DMS53 treated with DMSO at 0.1 percent for 48 hours (cell line): ENCODE measurements around the gene PRM3.

Source experiments
- DNase-seq: peaks from one replicate; lab custom pipeline; 2025; ENCODE audit not compliant: unreplicated experiment; lab: John Stamatoyannopoulos, UW

Gene PRM3

DNA sequence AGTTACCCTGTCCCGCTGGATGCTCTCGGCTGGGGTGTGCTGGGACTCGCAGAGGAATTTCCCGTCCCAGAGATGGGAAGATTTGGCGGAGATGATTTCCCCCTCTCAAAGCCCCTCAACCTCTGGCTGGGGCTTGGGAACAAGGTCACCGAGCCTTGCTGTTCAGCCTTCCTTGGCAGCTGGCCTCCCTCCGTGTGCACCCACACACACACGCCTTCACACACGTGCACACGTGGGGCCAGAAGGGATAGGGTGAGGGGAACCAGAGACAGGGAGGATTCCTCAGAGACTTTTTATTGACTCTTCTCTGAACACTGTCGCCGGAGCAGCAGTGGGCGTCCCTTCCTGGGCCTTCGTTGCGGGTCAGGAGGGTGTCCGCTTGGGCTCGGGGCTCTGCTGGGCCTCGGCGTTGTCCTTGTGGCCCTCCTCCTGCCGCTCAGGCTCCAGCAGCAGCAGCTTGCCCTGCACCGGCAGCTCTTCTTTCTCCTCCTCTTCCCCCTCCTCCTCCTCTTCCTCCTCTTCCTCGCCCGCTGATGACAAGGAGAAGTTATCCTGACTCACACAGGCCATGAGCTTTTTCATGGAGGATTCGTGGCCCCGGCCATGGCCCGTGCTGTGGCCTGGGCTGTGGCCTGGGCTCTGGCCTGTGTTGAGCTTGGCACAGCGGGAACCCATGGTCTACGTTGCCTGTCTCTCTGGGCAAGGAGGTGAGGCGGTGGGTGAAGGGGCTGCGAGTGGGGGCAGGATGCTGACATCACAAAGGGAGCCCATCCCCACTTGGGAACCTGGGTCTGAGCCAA lies at the start of gene PRM3:
TSS of gene PRM3 (minus strand) at position 709 of the 800 bp plus-strand sequence. CDS start at position 675, 34 bp downstream.
- no peak for DNase-seq

GRCh38 chr16:11322823-11323222 lies 49.4 kb upstream of the PRM3 start:
- no peak for DNase-seq

DNA sequence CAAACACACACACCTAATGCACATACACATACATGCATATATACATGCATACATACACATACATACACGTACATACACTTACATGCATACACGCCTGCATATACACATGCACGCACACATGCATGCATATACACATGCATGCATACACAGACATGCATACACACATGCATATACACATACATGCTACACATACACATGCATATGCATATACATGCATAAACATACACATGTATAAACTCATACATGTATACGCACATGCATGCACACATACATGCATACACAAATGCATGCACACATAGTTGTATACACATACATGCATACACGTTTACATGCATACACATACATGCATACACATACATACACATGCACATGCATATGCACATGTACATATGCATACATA lies 48.2 kb upstream of the PRM3 start:
- DNase-seq = no peak

DNA sequence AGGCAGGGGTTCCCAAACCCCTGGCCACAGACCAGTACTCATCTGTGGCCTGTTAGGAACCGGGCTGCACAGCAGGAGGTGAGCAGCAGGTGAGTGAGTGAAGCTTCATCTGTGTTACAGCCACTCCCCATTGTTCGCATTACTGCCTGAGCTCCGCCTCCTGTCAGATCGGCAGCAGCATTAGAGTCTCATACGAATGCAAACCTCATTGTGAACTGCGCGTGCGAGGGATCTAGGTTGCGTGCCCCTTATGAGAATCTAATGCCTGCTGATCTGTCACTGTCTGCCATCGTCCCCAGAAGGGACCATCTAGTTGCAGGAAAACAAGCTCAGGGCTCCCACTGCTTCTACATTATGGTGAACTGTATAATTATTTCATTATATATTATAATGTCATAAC lies 46.7 kb upstream of the PRM3 start:
- DNase-seq = peak; percentile 20

GRCh38 chr16:11319529-11320146 lies 46.2 kb upstream of the PRM3 start:
- no peak for DNase-seq

- no peak for DNase-seq
Observed at GRCh38 chr16:11318817-11319216, 45.4 kb upstream of the PRM3 start.

- no peak for DNase-seq
Observed at GRCh38 chr16:11316331-11317015, 43.0 kb upstream of the PRM3 start.

DNA sequence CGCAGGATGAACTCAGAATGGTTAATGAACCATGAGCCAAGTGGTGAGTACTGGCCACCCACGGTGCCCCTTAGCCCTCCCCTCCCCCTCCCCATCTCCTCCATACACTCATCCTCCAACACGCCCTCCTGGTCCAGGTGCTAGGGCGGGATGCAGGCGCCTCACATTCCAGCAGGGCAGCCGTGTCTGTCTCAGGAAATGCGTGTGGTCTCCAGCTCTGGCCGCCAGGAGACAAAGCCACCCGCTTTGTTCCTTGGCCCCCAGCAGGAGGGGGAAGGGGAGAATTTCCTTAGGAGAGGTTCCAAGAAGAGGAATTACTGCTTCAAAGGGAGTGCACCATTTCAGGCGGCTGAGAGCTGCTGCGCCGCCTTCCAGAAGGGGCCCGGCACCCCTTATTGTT lies 42.1 kb upstream of the PRM3 start:
- DNase-seq = no peak

GRCh38 chr16:11314309-11314894 lies 41.0 kb upstream of the PRM3 start:
- no peak for DNase-seq

DNA sequence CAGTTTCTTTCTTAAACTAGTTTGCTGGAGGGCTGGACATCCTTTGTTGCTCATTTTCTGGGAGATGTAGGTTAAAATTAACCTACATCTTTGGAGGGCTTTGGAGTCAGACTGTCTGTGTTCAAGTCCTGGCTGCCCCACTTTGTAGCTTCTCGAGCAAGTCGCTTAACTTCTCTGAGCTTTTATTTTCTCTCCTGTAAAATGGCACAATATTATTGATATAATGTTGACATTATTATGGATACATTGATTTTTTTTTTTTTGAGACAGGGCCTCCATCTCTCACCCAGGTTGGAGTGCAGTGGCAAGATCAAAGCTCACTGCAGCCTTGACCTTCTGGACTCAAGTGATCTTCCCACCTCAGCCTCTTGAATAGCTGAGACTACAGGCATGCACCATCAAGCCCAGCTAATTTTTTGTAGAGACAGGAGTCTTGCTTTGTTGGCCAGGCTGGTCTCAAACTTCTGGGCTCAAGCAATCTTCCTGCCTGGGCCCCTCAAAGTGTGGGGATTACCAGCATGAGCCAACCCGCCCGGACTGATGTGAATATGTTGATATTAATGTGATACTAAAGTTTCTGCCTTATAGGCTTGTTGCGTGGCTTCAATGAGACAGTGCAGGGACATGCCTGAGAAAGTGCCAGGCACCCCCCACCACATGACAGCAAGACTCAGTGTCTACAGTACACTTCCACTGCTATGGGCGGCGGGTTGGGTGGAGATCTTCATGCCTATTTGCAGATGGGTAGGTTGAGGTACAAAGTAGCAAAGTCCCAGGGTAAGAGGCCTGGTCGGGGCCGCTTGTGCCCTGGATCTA lies 40.3 kb upstream of the PRM3 start:
- DNase-seq = no peak

DNA sequence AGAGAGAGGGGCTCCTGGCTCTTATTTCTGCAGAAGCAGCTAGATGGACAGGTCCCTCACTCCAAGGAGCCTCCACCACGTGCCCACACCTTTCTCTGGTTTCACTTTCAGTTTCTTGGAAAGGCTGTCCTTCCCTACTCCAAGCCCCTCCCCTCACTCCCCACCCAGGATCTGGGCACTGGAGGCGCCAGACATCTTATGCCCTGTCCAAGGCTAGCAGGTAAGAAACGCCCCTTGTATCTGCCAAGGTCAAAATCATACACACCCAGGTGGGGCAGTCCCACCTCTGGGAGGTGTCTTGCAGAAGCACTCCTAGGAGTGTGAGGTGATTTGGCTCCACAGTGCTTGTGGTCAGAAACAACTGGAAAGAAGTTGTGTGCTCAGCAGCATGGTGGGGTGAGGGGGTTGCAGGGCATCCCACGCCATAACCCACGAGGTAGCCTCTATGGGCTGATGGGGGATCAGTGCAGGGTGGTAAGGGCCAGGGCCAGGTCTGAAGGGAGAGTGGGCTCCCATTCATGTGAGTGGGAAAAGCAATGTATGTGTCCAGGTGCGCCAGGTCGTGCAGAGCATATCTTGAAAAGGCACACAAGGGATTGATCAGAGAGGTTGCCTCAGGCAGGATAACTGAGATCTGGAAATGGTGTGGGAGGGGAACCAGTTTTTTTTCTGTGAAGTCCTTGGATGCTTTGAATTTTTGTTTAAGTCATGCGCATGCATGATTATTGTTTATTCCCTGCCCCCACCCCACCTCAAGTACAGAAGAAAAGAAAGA lies 39.5 kb upstream of the PRM3 start:
- no peak for DNase-seq

GRCh38 chr16:11310997-11311561 lies 37.6 kb upstream of the PRM3 start:
- no peak for DNase-seq

DNA sequence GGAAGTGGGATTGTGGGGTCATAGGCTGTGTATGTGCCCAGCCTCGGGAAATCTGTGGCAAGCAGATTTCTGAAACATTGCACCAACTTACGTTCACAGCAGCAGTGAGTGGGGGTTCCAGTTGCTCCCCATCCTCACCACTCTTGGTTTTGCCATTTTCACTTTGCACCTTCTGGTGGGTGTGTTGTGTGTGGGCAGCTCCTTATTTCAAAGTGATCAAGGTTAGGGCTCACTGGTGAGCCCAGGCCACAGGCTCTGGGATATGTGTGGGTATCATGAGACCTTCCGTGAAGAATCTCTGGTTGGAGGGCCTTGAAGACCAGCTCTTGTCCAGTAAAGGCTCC lies 37.2 kb upstream of the PRM3 start:
- no peak for DNase-seq

DNA sequence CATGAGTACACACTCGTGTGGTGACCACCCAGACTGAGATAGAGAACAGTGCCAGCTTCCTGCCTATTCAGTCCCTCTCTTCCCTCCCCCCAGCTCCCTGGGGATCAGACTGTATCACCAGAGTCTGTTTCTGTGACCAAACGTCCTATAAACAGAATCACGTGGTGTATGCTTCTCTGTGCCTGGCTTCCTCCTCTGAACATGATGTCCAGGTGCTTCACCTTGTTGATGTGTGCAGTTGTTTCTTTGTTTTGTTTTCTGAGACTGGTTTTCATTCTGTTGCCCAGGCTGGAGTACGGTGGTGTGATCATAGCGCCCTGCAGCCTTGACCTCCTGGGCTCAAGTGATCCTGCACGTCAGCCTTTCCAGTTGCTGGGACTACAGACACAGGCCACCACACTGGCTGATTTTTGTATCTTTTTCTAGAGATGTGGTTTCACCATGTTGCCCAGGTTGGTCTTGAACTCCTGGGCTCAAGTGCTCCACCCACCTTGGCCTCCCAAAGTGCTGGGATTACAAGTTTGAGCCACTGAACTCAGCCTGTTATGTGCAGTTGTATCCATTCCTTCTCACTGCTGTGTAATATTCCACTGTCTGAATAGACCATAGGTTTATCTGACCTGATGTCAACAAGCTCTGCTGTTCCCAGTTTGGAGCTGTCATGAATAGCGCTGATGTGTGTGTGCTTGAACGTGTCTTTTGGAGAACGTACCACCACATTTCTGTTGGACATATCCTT lies 36.6 kb upstream of the PRM3 start:
- DNase-seq = no peak

DNA sequence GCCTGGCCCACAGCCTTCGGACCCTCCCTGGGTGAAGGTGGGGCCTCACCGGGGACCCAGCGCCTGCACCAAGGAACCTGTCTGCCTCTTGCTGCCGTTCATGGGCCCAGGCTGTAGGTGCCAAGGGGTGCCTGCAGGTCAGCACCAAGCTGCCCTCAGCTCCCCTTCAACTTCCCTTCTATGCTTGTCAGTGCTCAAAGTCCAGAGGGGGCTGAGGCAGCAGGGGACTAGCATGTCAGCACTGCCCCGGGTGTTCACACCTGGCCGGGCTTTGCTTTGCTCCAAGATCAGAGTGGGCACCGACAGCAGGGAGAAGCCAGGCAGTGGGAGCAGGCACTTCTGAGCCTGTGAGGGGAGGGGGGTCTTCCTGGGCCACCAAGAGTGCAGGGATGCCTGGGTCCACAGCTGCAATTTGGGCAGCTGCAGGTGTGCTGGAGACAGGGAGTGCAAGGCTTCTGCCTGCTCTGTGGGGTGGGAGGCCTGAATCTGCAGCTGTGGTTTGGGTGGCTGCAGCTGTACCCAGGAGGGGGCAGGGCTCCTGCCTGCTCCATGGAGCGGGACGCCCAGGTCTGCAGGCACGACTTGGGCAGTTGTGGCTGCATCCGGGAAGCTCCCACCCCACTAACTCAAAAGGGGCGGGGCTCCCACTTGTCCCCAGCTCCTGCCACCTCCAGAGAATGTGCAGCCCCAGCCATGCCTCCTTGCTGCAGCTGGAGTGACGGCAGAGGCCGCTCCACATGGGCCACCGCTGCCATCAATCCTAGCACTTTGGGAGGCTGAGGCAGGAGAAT lies 35.3 kb upstream of the PRM3 start:
- DNase-seq = no peak

DNA sequence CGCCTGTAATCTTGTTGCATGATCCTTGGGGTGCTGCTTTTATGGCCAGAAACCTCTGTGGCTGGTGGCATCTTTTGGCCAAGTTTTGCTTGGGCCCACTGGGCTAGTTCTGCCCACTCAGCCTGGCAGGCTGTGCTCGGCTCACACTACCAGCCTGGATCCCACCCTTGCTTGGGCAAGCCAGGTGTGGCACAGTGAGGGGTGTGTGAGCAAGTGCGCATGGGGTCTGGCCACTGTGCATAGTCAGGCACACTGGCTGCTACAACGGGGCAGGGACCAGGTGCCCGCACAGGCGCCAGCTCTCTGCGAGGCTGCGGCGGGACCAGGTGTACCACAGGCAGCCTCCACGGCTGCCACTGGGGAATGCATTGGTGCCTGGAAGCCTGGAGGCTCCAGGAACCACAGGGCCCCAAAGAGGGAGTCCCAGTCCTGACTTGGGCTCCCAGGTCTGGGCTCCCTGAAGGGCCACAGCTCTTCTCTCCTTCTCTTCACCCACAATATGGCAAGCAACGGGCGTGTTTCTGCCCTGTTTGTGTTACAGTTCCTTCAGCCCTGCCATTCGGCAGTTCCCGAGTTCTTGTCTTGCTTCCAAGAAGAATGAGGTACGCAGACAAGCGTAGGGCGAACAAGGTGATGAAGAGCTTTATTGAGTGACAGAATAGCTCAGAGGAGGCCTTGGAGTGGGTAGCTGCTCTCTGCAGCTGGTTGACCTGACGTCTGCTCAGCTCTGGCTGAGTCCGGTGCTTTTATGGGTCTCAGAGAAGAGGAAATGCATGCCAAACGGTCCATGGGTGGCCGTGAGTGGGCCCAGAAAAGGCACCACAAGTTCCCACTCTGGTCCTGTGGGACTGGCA lies 34.4 kb upstream of the PRM3 start:
- no peak for DNase-seq

- DNase-seq = no peak
Observed at GRCh38 chr16:11306997-11307638, 33.7 kb upstream of the PRM3 start.
